ENCODE results near the gene VANGL2. TPM values are rescaled to one million over a fixed set of nuclear protein-coding genes. Genes with fewer than 3 reads are reported as not detected.

Gene VANGL2
- total RNA-seq, 1 experiment from 2014 or later: not detected

DNA sequence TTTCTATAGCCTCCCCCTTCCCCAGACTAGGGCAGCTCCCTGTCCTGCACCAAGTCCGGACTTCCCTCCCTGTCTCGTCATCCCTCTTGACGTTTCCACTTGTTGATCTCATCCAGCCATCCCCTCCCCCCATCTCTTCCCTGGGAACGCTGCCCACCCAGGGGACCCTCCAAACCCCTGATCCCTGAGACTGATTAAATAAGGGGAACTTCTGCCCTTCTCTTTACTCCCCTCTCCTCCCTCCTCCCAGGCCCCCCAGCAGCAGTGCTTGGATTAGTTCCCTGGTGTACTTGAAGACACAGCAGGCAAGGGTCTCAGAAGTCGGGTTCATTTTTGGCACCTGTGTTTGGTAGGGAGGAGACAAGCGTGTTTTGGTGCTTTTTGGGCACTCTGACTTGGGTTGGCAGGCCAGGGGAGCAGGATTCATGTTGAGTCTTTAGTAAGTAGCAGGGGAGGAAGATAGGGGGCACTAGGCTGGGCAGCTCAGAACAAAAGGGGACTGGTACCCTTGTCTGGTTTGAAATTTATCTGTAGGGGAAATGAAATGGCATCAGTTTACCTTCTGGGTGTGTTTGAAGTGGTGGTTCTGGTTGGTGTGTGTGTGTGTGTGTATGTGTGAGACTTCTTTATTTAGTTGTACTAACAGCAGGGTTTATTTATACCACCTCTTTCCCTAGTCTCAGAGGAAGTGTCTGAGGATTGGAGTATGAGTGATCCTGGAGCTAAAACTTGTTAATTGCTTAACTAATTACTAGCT is 11.1 kb downstream of the VANGL2 start:
- Histone ChIP-seq H3K9me3 (no peaks in the 10 kb centered on the region), H3K4me3 (no peak overlapping the region), H3K36me3 (no peaks in the 10 kb centered on the region), H3K27me3 (no peaks in the 10 kb centered on the region)
- no peak for DNase-seq

DNA sequence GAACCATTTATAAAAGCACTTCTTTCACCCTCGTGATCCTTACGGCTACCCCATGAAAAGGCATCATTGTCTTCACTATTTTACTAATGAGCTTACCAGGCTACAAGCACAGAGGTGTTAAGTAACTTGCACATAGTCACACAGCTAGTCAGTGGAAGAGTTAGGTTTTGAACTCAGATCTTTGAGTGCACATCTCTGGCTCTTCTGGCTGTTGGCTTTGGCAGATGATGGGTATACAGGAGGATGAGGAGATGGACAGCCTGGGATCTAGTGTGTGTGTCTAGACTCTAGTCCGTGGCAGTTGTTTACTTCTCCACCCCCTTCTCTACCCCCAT is 11.6 kb downstream of the VANGL2 start:
- DNase-seq: no peak

DNA sequence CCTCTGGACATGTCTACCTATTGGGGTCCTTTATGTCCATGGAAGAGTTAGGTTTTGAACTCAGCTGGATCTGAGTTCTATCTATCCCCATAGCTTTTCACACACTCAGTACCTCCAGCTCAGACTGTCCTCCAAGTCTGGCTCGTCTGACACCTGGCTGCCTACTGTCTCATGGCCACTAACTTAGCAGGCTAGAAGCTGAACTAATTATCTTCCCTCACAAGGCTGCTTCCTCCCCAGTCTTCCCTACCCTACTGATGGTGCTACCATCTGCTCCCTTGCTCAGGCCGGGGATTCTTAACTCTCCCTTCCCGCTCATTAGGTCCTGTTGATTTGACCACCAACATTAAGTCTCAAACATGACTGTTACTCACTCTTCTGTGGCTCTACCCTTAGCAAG is 13.4 kb downstream of the VANGL2 start:
- no peak for DNase-seq
- H3K4me3 ChIP-seq: no peak overlapping the region
- H3K27me3 ChIP-seq: no peaks in the 10 kb centered on the region
- H3K36me3 ChIP-seq: no peaks in the 10 kb centered on the region
- H3K9me3 ChIP-seq: no peaks in the 10 kb centered on the region

More for the DNA sequence above, 11.6 kb downstream of the VANGL2 start:
- Histone ChIP-seq H3K36me3 (no peaks in the 10 kb centered on the region), H3K27me3 (no peaks in the 10 kb centered on the region), H3K9me3 (no peaks in the 10 kb centered on the region), H3K4me3 (no peak overlapping the region)

DNA sequence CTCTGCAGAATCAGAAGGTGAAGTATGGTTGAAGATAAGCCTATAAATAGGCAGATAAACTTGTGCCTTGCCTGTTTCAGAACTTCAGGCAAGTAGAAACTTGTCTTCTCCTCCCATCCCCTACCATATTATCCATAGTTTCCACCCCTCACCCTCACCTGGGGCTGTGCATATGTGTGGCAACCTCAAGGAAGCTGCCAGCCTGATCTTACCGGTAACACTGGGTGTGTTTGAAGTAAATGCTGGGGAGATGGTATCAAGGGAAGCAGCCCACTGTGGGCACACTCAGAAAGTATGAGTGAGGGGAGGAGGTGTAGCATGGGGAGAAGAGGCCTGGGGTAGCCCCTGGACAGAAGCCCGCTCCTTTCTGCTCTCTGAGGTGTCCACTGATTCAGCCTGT is 14.5 kb downstream of the VANGL2 start:
- Histone ChIP-seq H3K9me3 (no peaks in the 10 kb centered on the region), H3K4me3 (no peak overlapping the region), H3K36me3 (no peaks in the 10 kb centered on the region), H3K27me3 (no peaks in the 10 kb centered on the region)
- DNase-seq: no peak

GRCh38 chr1:160415696-160416290 is 15.4 kb downstream of the VANGL2 start:
- Histone ChIP-seq H3K27me3 (no peaks in the 10 kb centered on the region), H3K36me3 (no peaks in the 10 kb centered on the region), H3K4me3 (no peak overlapping the region), H3K9me3 (no peaks in the 10 kb centered on the region)
- DNase-seq: no peak

DNA sequence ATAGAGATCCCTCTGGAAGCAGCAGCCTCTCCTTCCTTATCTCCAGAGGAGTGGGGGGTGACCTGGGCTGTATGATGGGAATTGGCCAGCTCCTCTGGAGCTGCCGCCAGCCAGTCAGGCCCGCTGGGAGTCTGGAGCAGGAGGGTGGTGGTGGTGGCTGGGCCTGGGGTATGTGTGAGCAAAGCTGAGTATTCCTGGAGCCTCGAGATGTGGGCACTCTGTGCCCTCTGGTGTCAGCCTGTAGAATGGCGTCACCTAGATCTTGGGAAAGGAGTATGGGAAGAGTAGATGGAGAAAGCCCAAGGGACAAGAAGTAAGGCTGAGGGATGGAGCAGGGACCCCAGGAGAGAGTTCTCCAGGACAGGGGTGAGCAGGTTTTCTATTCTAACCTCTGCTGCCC is 16.0 kb downstream of the VANGL2 start:
- no peaks in the 10 kb centered on the region for H3K36me3 ChIP-seq
- DNase-seq: peak; percentile 38
- no peaks in the 10 kb centered on the region for H3K9me3 ChIP-seq
- no peaks in the 10 kb centered on the region for H3K27me3 ChIP-seq
- no peak overlapping the region for H3K4me3 ChIP-seq

DNA sequence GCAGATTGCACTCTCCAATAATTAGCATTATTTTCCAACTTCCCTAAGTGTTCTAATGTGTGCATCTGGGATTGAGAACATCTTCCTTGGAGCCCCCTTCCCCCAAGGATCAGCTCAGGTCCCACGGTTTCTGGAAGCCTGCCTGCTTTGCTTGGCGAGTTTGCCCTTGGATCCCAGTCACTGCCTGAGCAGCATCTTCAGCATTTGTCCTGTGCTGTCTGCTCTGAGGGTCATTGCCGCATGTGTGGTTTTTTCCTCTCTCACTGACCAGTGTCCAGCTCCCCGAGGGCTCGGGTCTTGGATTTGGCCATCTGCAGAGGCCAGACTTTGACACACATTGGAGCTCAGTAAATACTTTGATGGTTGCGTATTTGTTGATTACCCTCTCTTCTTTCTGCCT is 18.1 kb downstream of the VANGL2 start:
- DNase-seq: no peak
- Histone ChIP-seq H3K27me3 (no peaks in the 10 kb centered on the region), H3K36me3 (no peaks in the 10 kb centered on the region), H3K4me3 (no peak overlapping the region), H3K9me3 (no peaks in the 10 kb centered on the region)

DNA sequence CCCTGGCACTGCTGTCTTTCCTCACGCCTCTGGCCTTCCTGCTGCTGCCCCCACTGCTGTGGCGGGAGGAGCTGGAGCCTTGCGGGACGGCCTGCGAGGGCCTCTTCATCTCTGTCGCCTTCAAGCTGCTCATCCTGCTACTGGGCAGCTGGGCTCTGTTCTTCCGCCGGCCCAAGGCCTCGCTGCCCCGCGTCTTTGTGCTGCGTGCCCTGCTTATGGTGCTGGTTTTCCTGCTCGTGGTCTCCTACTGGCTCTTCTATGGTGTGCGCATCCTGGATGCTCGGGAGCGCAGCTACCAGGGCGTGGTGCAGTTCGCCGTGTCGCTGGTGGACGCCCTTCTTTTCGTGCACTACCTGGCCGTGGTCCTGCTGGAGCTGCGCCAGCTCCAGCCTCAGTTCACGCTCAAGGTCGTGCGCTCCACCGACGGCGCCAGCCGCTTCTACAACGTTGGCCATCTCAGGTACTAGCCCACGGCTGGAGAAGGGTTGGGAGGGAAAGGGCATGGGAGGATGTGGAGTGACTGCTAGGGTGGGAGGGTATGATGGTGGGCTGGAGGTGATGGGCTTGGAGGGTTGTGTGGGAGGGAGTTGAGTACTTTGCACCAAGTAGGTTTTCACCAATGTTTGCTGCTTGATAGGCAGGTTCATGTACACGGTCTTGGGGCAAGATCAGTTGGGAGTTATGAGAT is 18.9 kb downstream of the VANGL2 start:
- no peak overlapping the region for H3K4me3 ChIP-seq
- H3K36me3 ChIP-seq: no peaks in the 10 kb centered on the region
- DNase-seq: no peak
- no peaks in the 10 kb centered on the region for H3K27me3 ChIP-seq
- no peaks in the 10 kb centered on the region for H3K9me3 ChIP-seq

- H3K36me3 ChIP-seq: no peaks in the 10 kb centered on the region
- no peak overlapping the region for H3K4me3 ChIP-seq
- no peak for DNase-seq
- no peaks in the 10 kb centered on the region for H3K27me3 ChIP-seq
- no peaks in the 10 kb centered on the region for H3K9me3 ChIP-seq
Observed at GRCh38 chr1:160419838-160420169, 19.4 kb downstream of the VANGL2 start.

- no peaks in the 10 kb centered on the region for H3K9me3 ChIP-seq
- DNase-seq: no peak
- no peaks in the 10 kb centered on the region for H3K36me3 ChIP-seq
- H3K27me3 ChIP-seq: no peaks in the 10 kb centered on the region
- no peak overlapping the region for H3K4me3 ChIP-seq
Observed at GRCh38 chr1:160420881-160421842, 20.8 kb downstream of the VANGL2 start.

DNA sequence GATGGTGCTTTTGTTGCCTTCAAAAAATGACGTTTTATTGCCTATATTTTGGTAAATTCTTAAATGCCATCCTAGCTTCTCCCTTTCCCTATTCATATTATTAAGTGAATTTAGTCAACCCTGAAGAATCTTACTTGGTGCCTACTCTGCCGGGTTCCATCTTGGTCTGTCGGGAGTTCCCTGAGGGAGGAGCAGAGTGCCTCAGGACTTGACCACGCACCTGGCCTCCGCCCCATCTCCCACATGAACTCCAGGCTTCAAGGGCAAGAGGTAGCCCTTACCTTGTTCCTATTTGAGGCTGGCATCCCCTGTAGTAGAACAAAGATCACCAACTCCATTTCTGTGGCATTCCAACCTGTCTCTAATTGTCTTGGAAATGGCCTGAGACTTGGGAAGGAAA is 21.5 kb downstream of the VANGL2 start:
- Histone ChIP-seq H3K4me3 (no peak overlapping the region), H3K9me3 (no peaks in the 10 kb centered on the region), H3K27me3 (no peaks in the 10 kb centered on the region), H3K36me3 (no peaks in the 10 kb centered on the region)
- no peak for DNase-seq

- H3K36me3 ChIP-seq: no peaks in the 10 kb centered on the region
- H3K4me3 ChIP-seq: no peak overlapping the region
- H3K27me3 ChIP-seq: no peaks in the 10 kb centered on the region
- no peak for DNase-seq
- H3K9me3 ChIP-seq: no peaks in the 10 kb centered on the region
Observed at GRCh38 chr1:160423966-160424365, 23.6 kb downstream of the VANGL2 start.

GRCh38 chr1:160425847-160426246 is 25.5 kb downstream of the VANGL2 start:
- H3K9me3 ChIP-seq: no peaks in the 10 kb centered on the region
- no peaks in the 10 kb centered on the region for H3K36me3 ChIP-seq
- H3K4me3 ChIP-seq: no peak overlapping the region
- H3K27me3 ChIP-seq: no peaks in the 10 kb centered on the region
- DNase-seq: no peak

- Histone ChIP-seq H3K27me3 (no peaks in the 10 kb centered on the region), H3K36me3 (no peaks in the 10 kb centered on the region), H3K4me3 (no peak overlapping the region), H3K9me3 (no peaks in the 10 kb centered on the region)
- no peak for DNase-seq
Observed at GRCh38 chr1:160427625-160428024, 27.3 kb downstream of the VANGL2 start.

DNA sequence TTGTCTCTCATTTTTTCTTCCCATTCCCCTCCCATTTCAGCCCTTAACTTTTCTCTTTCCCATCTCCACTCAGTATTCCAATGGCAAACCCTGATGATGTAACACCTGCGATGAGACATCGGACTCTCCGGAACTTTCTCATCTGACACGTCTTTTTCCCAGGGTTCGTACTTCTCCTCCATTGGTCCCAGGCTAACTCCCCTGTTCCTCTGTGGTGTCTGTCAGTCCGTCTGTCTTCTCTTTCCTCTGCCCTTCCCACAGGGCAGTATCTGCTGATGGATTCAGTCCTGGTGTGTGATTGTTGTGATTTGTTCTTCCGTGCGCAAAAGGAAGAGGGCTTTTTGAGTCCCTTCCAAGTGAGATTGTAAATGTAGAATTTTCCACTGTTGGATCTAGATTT is 27.7 kb downstream of the VANGL2 start:
- Histone ChIP-seq H3K27me3 (no peaks in the 10 kb centered on the region), H3K36me3 (no peaks in the 10 kb centered on the region), H3K4me3 (no peak overlapping the region), H3K9me3 (no peaks in the 10 kb centered on the region)
- DNase-seq: no peak

DNA sequence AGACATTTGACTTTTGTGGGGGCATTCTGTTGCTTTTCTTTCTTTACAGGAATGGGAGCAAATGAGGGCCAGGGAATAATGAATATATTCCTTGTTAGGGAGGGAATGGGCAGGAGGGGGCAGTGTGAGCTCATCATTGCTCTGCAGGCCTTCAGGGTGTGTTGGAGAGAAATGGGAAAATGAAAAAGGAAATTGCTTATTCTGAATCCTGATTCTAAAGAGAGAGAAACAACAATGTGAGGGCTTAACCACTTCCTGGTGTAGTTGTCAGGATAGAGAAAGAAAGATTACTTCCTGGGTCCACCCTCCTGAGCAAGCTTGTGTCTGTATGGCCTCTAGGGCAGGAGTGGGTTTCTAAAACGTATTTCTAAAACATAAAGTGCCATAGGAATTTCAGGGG is 28.3 kb downstream of the VANGL2 start:
- DNase-seq: peak; percentile 30
- H3K9me3 ChIP-seq: no peaks in the 10 kb centered on the region
- H3K36me3 ChIP-seq: no peaks in the 10 kb centered on the region
- H3K4me3 ChIP-seq: no peak overlapping the region
- H3K27me3 ChIP-seq: no peaks in the 10 kb centered on the region

- H3K4me3 ChIP-seq: no peak overlapping the region
- no peaks in the 10 kb centered on the region for H3K27me3 ChIP-seq
- H3K9me3 ChIP-seq: no peaks in the 10 kb centered on the region
- DNase-seq: no peak
- no peaks in the 10 kb centered on the region for H3K36me3 ChIP-seq
Observed at GRCh38 chr1:160429125-160429561, 28.8 kb downstream of the VANGL2 start.
